Kasumi-1 (cell line): ENCODE measurements around the gene TENM4.

ENCODE experiments used
- DNase-seq, 2 experiments: peaks; one replicate each; lab custom pipeline; 2025; lab: John Stamatoyannopoulos, UW

TENM4 gene

DNA sequence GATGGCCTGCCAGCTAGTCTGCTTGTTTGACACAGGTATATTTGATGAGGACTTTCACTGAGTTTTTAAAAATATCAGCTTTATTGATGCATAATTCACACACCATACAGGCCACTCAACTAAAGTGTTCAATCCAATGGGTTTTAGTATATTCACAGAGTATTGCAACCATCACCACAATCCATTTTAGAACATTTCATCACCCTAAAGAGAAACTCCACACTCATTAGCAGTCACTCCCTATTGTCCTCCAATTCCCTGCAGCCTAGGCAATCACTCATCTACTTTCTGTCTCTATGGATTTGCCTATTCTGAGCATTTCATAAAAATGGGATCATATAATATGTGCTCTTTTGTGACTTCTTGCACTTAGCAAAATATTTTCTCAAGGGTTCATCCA lies 468.2 kb downstream of the TENM4 start:
- no peak for DNase-seq

GRCh38 chr11:78972177-78972576 lies 468.7 kb downstream of the TENM4 start:
- DNase-seq: no peak

DNA sequence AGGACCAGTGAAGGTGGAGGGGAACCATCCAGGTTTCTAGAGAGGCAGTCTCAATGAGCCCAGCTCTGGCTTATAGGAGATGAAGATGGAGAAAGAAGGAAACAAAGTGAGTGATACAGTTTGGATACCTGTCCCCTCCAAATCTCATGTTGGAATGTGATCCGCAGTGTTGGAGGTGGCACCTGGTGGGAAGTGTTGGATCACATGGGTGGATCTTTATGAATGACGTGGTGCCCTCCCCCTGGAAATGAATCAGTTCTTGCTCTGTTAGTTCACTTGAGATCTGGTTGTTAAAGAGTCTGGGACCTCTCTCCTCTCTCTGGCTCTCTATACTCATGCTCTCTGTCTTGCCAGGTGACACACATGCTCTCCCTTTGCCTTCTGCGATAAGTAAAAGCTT lies 473.0 kb downstream of the TENM4 start:
- no peak for DNase-seq

GRCh38 chr11:78965432-78965831 lies 475.4 kb downstream of the TENM4 start:
- DNase-seq: no peak

DNA sequence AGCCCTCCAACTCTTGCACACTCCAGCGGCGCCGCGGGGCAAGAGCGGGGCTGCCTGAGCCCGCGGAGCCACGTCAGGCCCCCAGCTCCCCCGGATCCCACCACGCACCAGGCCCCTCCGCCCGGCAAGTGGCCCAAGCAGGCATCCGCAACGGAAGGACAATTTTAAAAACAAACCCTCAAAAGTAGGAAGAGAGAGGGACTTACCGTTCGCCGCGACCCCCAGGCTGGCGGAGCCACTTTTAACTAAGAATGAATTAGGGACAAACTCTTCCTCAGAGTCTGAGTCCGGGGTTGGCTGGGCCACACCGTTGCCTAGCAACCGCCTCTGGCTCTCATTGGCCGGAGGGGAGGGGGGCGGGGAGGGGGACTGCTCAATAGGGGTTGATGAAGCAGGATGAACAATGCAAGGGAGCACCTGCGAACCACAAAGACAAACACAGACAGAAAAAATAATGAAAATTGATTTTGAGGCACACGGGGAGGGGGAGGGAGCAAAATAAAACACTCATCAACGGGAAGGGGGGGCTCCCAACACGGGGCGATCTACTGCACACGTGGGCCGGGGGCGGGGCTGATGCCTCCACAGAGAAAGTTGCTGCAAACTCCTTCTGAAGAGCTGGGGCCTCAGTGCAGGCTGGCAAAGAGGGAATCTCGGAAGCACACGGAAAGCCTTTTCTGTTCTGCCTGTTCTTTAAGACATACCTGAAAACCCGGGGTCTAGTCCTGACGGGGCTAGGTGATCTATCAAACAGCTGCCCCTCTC lies 478.7 kb downstream of the TENM4 start:
- no peak for DNase-seq

DNA sequence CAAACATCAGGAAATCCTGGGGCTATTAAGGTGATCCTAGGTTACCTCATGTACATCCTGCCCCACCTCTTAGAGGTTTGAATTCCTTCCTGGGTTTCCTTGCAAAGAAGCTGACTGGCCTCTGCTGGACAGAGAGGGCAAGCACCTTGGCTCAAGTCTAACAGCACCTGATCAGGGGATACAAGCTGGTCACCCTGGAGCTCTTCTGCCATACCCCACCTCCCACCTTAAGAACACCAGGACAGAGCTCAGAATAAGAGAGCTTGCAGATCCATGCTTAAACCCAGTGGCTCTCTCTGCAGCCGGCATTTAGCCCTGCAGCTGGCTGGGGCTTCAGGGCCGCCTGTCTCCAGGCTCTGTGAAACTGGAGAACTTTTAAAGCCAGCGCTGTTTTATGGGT lies 479.6 kb downstream of the TENM4 start:
- DNase-seq: no peak

GRCh38 chr11:78958444-78958843 lies 482.4 kb downstream of the TENM4 start:
- no peak for DNase-seq

DNA sequence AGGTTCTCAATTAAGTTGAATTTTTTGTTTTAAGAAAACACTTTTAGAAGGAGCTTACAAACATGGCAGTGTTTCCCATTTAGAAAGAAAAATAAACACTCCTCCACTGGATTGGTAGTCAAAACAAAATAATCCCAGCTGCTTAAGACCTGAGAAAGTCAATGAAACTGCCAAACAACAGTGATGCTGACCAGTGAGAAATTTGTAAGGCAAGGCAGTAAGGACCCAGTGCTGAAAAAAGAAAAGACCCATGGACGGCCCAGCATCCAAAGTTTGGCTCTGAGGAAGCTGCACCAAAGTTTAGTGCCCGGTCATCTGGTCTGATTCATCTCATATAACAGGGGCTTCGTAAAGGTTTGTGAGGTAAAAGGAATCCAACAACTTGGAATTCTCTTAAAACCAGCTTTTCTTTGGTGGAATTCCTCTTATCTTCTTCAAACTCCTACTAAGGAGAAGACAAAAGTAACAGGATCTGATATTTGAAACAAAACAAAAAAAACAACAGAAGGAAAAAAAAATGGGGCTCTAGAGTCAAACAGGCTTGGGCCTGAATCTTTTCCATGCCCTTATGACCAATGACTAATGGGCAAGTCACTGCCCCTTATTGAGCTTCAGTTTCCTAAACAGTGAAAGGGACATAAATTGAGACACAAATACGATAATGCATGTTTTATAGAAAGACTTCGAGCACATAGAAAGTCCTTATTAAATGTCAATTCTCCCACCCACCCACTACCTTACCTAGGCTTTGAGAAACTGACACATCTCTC lies 483.2 kb downstream of the TENM4 start:
- DNase-seq: no peak

GRCh38 chr11:78954696-78955095 lies 486.1 kb downstream of the TENM4 start:
- no peak for DNase-seq

- DNase-seq: no peak
Measured at GRCh38 chr11:78954261-78954660, 486.6 kb downstream of the TENM4 start.

GRCh38 chr11:78952890-78953289 lies 487.9 kb downstream of the TENM4 start:
- no peak for DNase-seq

- DNase-seq: no peak
Measured at GRCh38 chr11:78952175-78952574, 488.7 kb downstream of the TENM4 start.

- no peak for DNase-seq
Measured at GRCh38 chr11:78949976-78950690, 490.7 kb downstream of the TENM4 start.

- DNase-seq: no peak
Measured at GRCh38 chr11:78946945-78947902, 493.6 kb downstream of the TENM4 start.

DNA sequence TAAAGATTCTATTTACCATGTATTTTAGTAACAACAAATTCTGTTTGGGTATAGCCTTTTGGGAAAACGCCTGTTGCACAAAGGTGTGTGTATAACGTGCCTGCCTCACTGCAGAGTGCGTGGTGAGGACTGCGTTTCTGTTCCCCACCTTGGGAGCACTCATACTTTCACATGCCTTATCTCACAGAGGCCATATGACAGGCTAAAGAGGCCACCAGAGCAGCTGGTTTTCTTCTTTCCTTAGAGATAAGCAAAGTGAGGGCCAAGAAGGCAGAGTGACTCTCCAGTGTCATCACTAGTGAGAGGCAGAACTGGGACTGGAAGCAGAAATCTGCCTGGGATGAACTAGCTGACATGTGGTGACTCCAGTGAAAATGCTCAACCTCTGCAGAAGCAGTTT lies 497.0 kb downstream of the TENM4 start:
- no peak for DNase-seq

GRCh38 chr11:78943154-78943553 lies 497.7 kb downstream of the TENM4 start:
- no peak for DNase-seq

- DNase-seq: no peak
Measured at GRCh38 chr11:78941226-78941851, 499.5 kb downstream of the TENM4 start.

DNA sequence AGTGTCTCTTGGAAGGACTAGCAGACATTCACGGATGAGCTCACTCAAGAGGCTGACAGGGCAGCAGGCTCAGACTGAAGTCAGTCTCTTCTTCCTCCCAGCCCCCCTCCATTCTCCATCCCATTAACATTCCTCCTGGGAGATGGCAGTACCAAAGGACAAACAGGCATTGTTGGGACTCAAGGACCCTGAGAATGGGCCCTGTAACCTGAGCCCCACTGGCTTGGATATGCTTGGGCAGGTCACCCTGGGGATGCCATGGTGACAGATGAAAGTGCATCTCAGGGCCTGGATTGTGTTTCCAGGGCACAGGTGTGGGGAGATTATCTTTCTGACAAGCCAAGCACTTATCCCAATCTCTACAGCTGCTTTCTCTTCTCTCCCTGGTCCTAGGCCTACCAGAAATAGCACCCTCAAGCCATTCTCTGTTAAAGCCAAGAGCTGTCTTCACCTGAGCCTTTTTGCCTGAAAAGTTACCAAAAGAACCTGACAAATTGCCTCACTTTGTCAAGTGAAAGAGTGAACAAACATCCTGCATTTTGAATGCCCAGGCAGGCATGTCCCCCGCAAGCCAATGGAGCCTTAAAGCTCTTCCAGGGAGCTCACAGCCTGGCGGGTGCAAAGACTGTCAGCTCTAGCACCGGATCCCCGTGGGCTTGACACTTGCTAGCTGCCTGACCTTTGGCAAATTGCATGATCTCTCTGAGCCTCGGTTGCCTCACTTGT lies 500.2 kb downstream of the TENM4 start:
- no peak for DNase-seq

DNA sequence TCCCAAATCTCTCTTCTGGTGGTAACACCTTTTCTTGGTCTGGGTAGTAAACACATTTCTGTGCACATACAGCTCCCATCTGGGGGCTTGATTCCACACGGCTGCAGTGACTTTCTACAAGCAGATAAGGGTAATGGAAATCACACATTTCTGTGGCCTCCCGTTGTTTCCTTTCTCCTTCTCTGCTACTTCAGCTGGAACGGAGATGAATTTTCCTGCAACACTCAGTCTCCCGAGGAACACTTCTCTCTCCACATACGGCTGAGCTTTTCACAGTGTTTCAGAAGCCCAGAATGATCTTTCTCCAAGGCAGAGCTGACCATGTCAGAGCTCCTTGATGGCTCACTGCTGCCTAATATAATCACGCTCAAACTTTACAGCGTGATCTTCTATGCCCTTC lies 501.9 kb downstream of the TENM4 start:
- DNase-seq: no peak

DNA sequence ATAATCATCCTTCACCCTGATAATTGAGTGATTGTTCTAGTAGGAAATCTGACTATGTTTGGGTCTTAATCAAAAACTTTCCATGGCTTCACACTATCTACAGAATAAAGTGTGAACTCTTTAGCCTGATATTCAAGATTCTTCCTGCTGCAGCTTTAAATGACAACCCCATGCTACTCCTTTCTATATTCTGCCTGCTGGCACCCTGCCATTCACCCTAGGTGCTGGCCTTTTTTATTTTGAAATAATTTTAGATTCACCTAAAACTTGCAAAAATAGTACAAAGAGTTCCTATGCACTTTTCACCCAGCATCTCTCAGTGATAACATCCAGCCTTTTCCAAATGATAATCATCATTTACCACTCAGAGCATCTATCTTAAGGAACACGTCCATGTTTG lies 502.8 kb downstream of the TENM4 start:
- no peak for DNase-seq
